Measurements from ENCODE around the gene DPP3. TPM values are rescaled to one million over a fixed set of nuclear protein-coding genes. Genes with fewer than 3 reads are reported as not detected.
"Not testable (repeated sequence)": the region's sequence is repeated elsewhere in the genome, so short reads cannot be mapped to it uniquely, and the experiment has no call there.

Gene DPP3
- total RNA-seq, 1 donor from 2014 or later, result 41.3 TPM

- peak within 1 kb of the TSS; percentile 96 for H3K27ac Mint-ChIP-seq (ENCODE audit: unreplicated experiment)
- H3K36me3 Mint-ChIP-seq (ENCODE audit: low read depth, unreplicated experiment), result peaks cover 13% of the 10 kb centered on the region
- DNase-seq (ENCODE audit: low spot score), result peak; percentile 91
- peaks cover 12% of the 10 kb centered on the region for H3K27me3 Mint-ChIP-seq (ENCODE audit: unreplicated experiment)
- H3K4me3 Mint-ChIP-seq (ENCODE audit: unreplicated experiment), result peak within 1 kb of the TSS; percentile 94
- peaks cover 3% of the 10 kb centered on the region for H3K9me3 Mint-ChIP-seq (ENCODE audit: unreplicated experiment)
- peaks cover 9% of the 10 kb centered on the region for H3K4me1 Mint-ChIP-seq (ENCODE audit: unreplicated experiment)
- no peak for TF ChIP-seq CTCF (IDR thresholded peaks at IDR 0.05; ENCODE audit: unreplicated experiment)
Measured at GRCh38 chr11:66438504-66439466, 41.4 kb upstream of the DPP3 start, which contains the start of gene MRPL11. TSS of gene MRPL11 (minus strand) at chr11:66438848. CDS start at chr11:66438754, 94 bp downstream.

GRCh38 chr11:66440101-66440939 lies 39.9 kb upstream of the DPP3 start:
- DNase-seq (ENCODE audit: low spot score); H3K27ac Mint-ChIP-seq (ENCODE audit: unreplicated experiment); H3K36me3 Mint-ChIP-seq (ENCODE audit: low read depth, unreplicated experiment); H3K9me3 Mint-ChIP-seq (ENCODE audit: unreplicated experiment); H3K4me1 Mint-ChIP-seq (ENCODE audit: unreplicated experiment): not testable (repeated sequence)
- peaks cover 12% of the 10 kb centered on the region for H3K27me3 Mint-ChIP-seq (ENCODE audit: unreplicated experiment)
- H3K4me3 Mint-ChIP-seq (ENCODE audit: unreplicated experiment), result peak overlapping the region; percentile 62

- peaks cover 12% of the 10 kb centered on the region for H3K27me3 Mint-ChIP-seq (ENCODE audit: unreplicated experiment)
- DNase-seq (ENCODE audit: low spot score); H3K4me1 Mint-ChIP-seq (ENCODE audit: unreplicated experiment); H3K36me3 Mint-ChIP-seq (ENCODE audit: low read depth, unreplicated experiment); H3K9me3 Mint-ChIP-seq (ENCODE audit: unreplicated experiment); H3K27ac Mint-ChIP-seq (ENCODE audit: unreplicated experiment); H3K4me3 Mint-ChIP-seq (ENCODE audit: unreplicated experiment): not testable (repeated sequence)
Measured at GRCh38 chr11:66440940-66441282, 39.3 kb upstream of the DPP3 start.

GRCh38 chr11:66443602-66444001 lies 36.6 kb upstream of the DPP3 start:
- Mint-ChIP-seq H3K9me3 (ENCODE audit: unreplicated experiment) (peaks cover 6% of the 10 kb centered on the region), H3K4me3 (ENCODE audit: unreplicated experiment) (no peak overlapping the region), H3K36me3 (ENCODE audit: low read depth, unreplicated experiment) (peaks cover 4% of the 10 kb centered on the region), H3K4me1 (ENCODE audit: unreplicated experiment) (no peaks in the 10 kb centered on the region), H3K27ac (ENCODE audit: unreplicated experiment) (no peak overlapping the region), H3K27me3 (ENCODE audit: unreplicated experiment) (peaks cover 13% of the 10 kb centered on the region)
- DNase-seq (ENCODE audit: low spot score), result no peak
- no peak for TF ChIP-seq CTCF (IDR thresholded peaks at IDR 0.05; ENCODE audit: unreplicated experiment)

- TF ChIP-seq CTCF (IDR thresholded peaks at IDR 0.05; ENCODE audit: unreplicated experiment), result no peak
- Mint-ChIP-seq H3K27me3 (ENCODE audit: unreplicated experiment) (peaks cover 7% of the 10 kb centered on the region), H3K36me3 (ENCODE audit: low read depth, unreplicated experiment) (peaks cover 4% of the 10 kb centered on the region), H3K4me1 (ENCODE audit: unreplicated experiment) (no peaks in the 10 kb centered on the region), H3K9me3 (ENCODE audit: unreplicated experiment) (peaks cover 6% of the 10 kb centered on the region), H3K4me3 (ENCODE audit: unreplicated experiment) (no peak overlapping the region), H3K27ac (ENCODE audit: unreplicated experiment) (no peak overlapping the region)
- no peak for DNase-seq (ENCODE audit: low spot score)
Measured at GRCh38 chr11:66447012-66447411, 33.2 kb upstream of the DPP3 start.

Measured in endothelial cell (in vitro differentiated cells).